GM12892 (cell line): ENCODE measurements around the gene CLNK.

Experiments used
- POLR2AphosphoS5 ChIP-seq: IDR thresholded peaks from 2 replicates; pipeline ENCODE4 v1.6.1; 2011; ENCODE audit warnings: low read depth, low read length, control low read depth
- TAF1 ChIP-seq: IDR thresholded peaks from 2 replicates; pipeline ENCODE4 v1.6.1; 2011; ENCODE audit warnings: low read depth, mild to moderate bottlenecking, control low read depth, low read length, borderline replicate concordance

- TF ChIP-seq TAF1: no peak
- TF ChIP-seq POLR2AphosphoS5: no peak
Measured at GRCh38 chr4:10635091-10635490, 49.5 kb downstream of the CLNK start.
